DOHH2 (cell line): ENCODE measurements around the gene ZNRF1.

Source experiments
- H3F3A ChIP-seq: fragments of 200-600 bp; sonication (generic), shearing (Covaris generic); 2 replicates; pipeline ENCODE4 v1.6.0; 2016; ENCODE audit warnings: antibody characterized with exemption, mild to moderate bottlenecking; ENCODE audit not compliant: control insufficient read depth, insufficient read depth
- H3K27ac ChIP-seq: fragments of 200-600 bp; sonication (generic); 2 replicates; pipeline ENCODE4 v1.5.1; 2014; ENCODE audit warnings: low read depth, mild to moderate bottlenecking, low read length, moderate library complexity
- H3K27me3 ChIP-seq: fragments of 200-600 bp; sonication (generic); 2 replicates; pipeline ENCODE4 v1.6.1; 2014; ENCODE audit warnings: mild to moderate bottlenecking, low read length, mixed read lengths; ENCODE audit not compliant: control insufficient read depth
- H3K36me3 ChIP-seq: fragments of 200-600 bp; sonication (generic); 2 replicates; pipeline ENCODE4 v1.6.1; 2014; ENCODE audit warnings: mild to moderate bottlenecking, low read length, moderate library complexity, mixed read lengths; ENCODE audit not compliant: control insufficient read depth
- H3K4me1 ChIP-seq: fragments of 200-600 bp; sonication (generic); 2 replicates; pipeline ENCODE4 v1.6.1; 2014; ENCODE audit warnings: mild to moderate bottlenecking, low read length, mixed read lengths; ENCODE audit not compliant: control insufficient read depth
- H3K4me2 ChIP-seq: fragments of 200-600 bp; sonication (generic); 2 replicates; pipeline ENCODE4 v1.6.0; 2014; ENCODE audit warnings: mild to moderate bottlenecking, low read length, moderate library complexity
- H3K4me3 ChIP-seq: fragments of 200-600 bp; sonication (generic); 2 replicates; pipeline ENCODE4 v1.5.1; 2014; ENCODE audit warnings: mild to moderate bottlenecking, low read length, mixed read lengths
- H3K79me2 ChIP-seq: fragments of 200-600 bp; sonication (generic); 2 replicates; pipeline ENCODE4 v1.6.1; 2014; ENCODE audit warnings: mild to moderate bottlenecking, low read length, mixed read lengths; ENCODE audit not compliant: control insufficient read depth
- H3K9me2 ChIP-seq: fragments of 200-600 bp; sonication (generic); replicated peaks from 2 replicates; pipeline ENCODE4 v1.6.1; 2014; ENCODE audit warnings: mild to moderate bottlenecking, low read length, mixed read lengths; ENCODE audit not compliant: control insufficient read depth
- H3K9me3 ChIP-seq: fragments of 200-600 bp; sonication (generic); 2 replicates; pipeline ENCODE4 v1.6.1; 2014; ENCODE audit warnings: antibody characterized with exemption, low read length, mixed read lengths; ENCODE audit not compliant: control insufficient read depth, insufficient read depth
- H4K20me1 ChIP-seq: fragments of 200-600 bp; sonication (generic); 2 replicates; pipeline ENCODE4 v1.6.0; 2014; ENCODE audit warnings: low read depth, mild to moderate bottlenecking, antibody characterized with exemption, low read length, moderate library complexity; ENCODE audit not compliant: control insufficient read depth, insufficient read depth
- EZH2phosphoT487 ChIP-seq: fragments of 200-600 bp; sonication (generic); IDR thresholded peaks from 2 replicates; pipeline ENCODE4 v1.6.1; 2017; ENCODE audit warnings: borderline replicate concordance, mild to moderate bottlenecking, antibody characterized with exemption, low read length, moderate library complexity, mixed read lengths
- TF ChIP-seq, protein P1 (sequence below): fragments of 200-600 bp; sonication (generic); IDR thresholded peaks from one replicate; pipeline ENCODE4 v1.5.1; 2014; ENCODE audit warnings: antibody characterized with exemption, mild to moderate bottlenecking, low read depth, low read length; ENCODE audit not compliant: poor library complexity, severe bottlenecking

ZNRF1 gene

DNA sequence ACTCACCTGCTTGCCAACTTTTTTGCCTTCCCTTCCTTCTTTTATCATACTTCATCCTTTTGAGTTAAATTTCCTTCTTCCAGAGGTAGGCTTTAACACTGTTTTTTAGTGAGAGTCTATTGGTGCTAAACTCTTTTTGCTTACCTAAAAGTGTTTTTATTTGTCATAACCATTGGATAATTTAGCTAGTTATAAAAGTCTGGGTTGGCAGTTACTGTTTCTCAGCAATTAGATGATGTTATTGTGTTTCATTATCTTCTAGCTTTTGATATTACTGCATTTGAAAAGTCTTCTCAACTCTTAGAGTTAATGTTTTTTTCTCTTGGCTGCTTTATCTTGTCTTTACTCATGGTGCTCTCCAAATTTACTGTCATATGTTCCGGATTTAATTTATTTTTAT lies 22.6 kb downstream of the ZNRF1 start:
- Histone ChIP-seq H3K4me3 (no peak overlapping the region), H3K4me2 (no peak overlapping the region), H3K36me3 (no peaks in the 10 kb centered on the region), H3K79me2 (peaks cover 3% of the 10 kb centered on the region), H3K9me3 (peaks cover 9% of the 10 kb centered on the region; the same call in 1 of the 2 replicates), H4K20me1 (no peaks in the 10 kb centered on the region), H3K4me1 (peaks cover 31% of the 10 kb centered on the region), H3K27me3 (no peaks in the 10 kb centered on the region), H3K27ac (no peak overlapping the region), H3K9me2 (no peaks in the 10 kb centered on the region), H3F3A (peaks cover 9% of the 10 kb centered on the region)
- TF ChIP-seq, protein P1, sequence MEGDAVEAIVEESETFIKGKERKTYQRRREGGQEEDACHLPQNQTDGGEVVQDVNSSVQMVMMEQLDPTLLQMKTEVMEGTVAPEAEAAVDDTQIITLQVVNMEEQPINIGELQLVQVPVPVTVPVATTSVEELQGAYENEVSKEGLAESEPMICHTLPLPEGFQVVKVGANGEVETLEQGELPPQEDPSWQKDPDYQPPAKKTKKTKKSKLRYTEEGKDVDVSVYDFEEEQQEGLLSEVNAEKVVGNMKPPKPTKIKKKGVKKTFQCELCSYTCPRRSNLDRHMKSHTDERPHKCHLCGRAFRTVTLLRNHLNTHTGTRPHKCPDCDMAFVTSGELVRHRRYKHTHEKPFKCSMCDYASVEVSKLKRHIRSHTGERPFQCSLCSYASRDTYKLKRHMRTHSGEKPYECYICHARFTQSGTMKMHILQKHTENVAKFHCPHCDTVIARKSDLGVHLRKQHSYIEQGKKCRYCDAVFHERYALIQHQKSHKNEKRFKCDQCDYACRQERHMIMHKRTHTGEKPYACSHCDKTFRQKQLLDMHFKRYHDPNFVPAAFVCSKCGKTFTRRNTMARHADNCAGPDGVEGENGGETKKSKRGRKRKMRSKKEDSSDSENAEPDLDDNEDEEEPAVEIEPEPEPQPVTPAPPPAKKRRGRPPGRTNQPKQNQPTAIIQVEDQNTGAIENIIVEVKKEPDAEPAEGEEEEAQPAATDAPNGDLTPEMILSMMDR = no peak
- no peak for TF ChIP-seq EZH2phosphoT487

DNA sequence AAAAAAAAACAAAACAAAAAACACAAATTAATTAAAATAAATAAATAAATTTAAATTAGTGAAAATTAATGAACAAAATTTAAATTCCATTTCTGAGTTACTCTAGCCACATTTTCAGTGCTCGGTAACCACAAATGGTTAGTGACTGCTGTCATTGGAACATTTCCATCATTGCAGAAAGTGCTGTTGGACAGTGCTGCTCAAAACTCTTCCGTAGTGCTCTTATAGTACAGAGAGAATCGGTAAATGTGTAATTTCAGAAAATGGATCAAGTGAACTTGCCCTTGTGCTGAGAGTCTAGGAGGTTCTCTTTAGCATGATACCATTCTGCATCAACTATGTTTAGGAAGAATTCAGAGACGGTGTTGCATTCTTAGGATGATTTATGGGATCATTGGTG lies 23.7 kb downstream of the ZNRF1 start:
- Histone ChIP-seq H3K4me1 (peaks cover 31% of the 10 kb centered on the region), H3K27me3 (no peaks in the 10 kb centered on the region), H3K9me3 (peaks cover 9% of the 10 kb centered on the region; the same call in 1 of the 2 replicates), H3K4me3 (no peak overlapping the region), H3K9me2 (no peaks in the 10 kb centered on the region), H3K36me3 (no peaks in the 10 kb centered on the region), H3K27ac (no peak overlapping the region), H3K4me2 (no peak overlapping the region), H3F3A (peaks cover 9% of the 10 kb centered on the region), H4K20me1 (no peaks in the 10 kb centered on the region), H3K79me2 (peaks cover 6% of the 10 kb centered on the region)
- no peak for TF ChIP-seq EZH2phosphoT487
- TF ChIP-seq, protein P1 = no peak

DNA sequence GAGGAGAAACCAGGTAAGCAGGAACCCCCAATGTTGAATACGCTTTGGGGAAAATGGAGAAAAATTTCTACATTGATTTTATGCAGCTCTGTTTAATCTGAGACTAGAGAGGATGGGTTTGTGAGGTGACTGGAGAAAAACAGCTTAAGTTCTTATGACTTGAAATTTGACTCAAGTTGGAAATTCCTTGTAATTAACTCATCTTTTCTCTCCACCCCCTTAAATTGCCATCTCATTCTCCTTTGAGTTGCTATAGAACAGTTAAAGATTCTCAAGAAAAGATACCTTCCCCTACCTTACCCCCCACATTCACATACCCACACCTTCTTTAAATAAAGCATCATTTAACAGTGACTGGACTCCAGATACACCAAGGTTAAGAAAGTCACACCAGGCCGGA lies 24.2 kb downstream of the ZNRF1 start:
- Histone ChIP-seq H3K79me2 (peaks cover 6% of the 10 kb centered on the region), H3F3A (peaks cover 9% of the 10 kb centered on the region), H3K4me1 (peaks cover 26% of the 10 kb centered on the region), H3K4me3 (no peak overlapping the region), H4K20me1 (no peaks in the 10 kb centered on the region), H3K36me3 (no peaks in the 10 kb centered on the region), H3K9me3 (peaks cover 9% of the 10 kb centered on the region; the same call in 1 of the 2 replicates), H3K4me2 (no peak overlapping the region), H3K27me3 (no peaks in the 10 kb centered on the region), H3K9me2 (no peaks in the 10 kb centered on the region), H3K27ac (no peak overlapping the region)
- TF ChIP-seq, protein P1 = no peak
- TF ChIP-seq EZH2phosphoT487 = no peak
